IPS-15b (cell line): ENCODE data around the gene C1QA.
"Not testable (repeated sequence)": the region's sequence is repeated elsewhere in the genome, so short reads cannot be mapped to it uniquely, and the experiment has no call there.

Source experiments
- H3K27me3 ChIP-seq: one replicate; pipeline ENCODE4 v1.6.1; 2013; ENCODE audit warnings: low read length; ENCODE audit not compliant: control insufficient read depth, insufficient read depth
- H3K36me3 ChIP-seq: one replicate; pipeline ENCODE4 v1.6.1; 2013; ENCODE audit warnings: low read length; ENCODE audit not compliant: control insufficient read depth, insufficient read depth
- H3K4me1 ChIP-seq: one replicate; pipeline ENCODE4 v1.6.1; 2013; ENCODE audit warnings: mild to moderate bottlenecking, low read length; ENCODE audit not compliant: control insufficient read depth, insufficient read depth
- H3K4me3 ChIP-seq: one replicate; pipeline ENCODE4 v1.5.1; 2013; ENCODE audit warnings: low read depth, low read length
- H3K9ac ChIP-seq: one replicate; pipeline ENCODE4 v1.6.1; 2013; ENCODE audit warnings: low read depth, mild to moderate bottlenecking, low read length
- H3K9me3 ChIP-seq: one replicate; pipeline ENCODE4 v1.6.1; 2013; ENCODE audit warnings: mild to moderate bottlenecking, low read length; ENCODE audit not compliant: control insufficient read depth, insufficient read depth

C1QA gene

GRCh38 chr1:22665752-22666151, 29.3 kb downstream of the C1QA start:
- Histone ChIP-seq H3K36me3 (no peaks in the 10 kb centered on the region), H3K4me3 (no peak overlapping the region), H3K27me3 (no peaks in the 10 kb centered on the region), H3K9ac (no peak overlapping the region), H3K4me1 (no peaks in the 10 kb centered on the region), H3K9me3 (no peaks in the 10 kb centered on the region)

GRCh38 chr1:22666412-22666811, 30.0 kb downstream of the C1QA start:
- Histone ChIP-seq H3K36me3 (no peaks in the 10 kb centered on the region), H3K4me3 (no peak overlapping the region), H3K4me1 (no peaks in the 10 kb centered on the region), H3K27me3 (no peaks in the 10 kb centered on the region), H3K9me3 (no peaks in the 10 kb centered on the region), H3K9ac (no peak overlapping the region)

- H3K9me3 ChIP-seq, H3K4me3 ChIP-seq, H3K4me1 ChIP-seq, H3K36me3 ChIP-seq, H3K9ac ChIP-seq, H3K27me3 ChIP-seq: not testable (repeated sequence)
Observed at GRCh38 chr1:22668840-22669239, 32.4 kb downstream of the C1QA start.

GRCh38 chr1:22670352-22670975, 34.0 kb downstream of the C1QA start:
- no peaks in the 10 kb centered on the region for H3K36me3 ChIP-seq
- no peaks in the 10 kb centered on the region for H3K4me1 ChIP-seq
- H3K9me3 ChIP-seq = no peaks in the 10 kb centered on the region
- no peak overlapping the region for H3K9ac ChIP-seq
- H3K27me3 ChIP-seq = no peaks in the 10 kb centered on the region
- H3K4me3 ChIP-seq = no peak overlapping the region

- no peak overlapping the region for H3K4me3 ChIP-seq
- H3K36me3 ChIP-seq = no peaks in the 10 kb centered on the region
- H3K9me3 ChIP-seq = no peaks in the 10 kb centered on the region
- no peaks in the 10 kb centered on the region for H3K4me1 ChIP-seq
- no peak overlapping the region for H3K9ac ChIP-seq
- no peaks in the 10 kb centered on the region for H3K27me3 ChIP-seq
Observed at GRCh38 chr1:22671999-22672398, 35.6 kb downstream of the C1QA start.

- no peak overlapping the region for H3K9ac ChIP-seq
- no peaks in the 10 kb centered on the region for H3K36me3 ChIP-seq
- no peaks in the 10 kb centered on the region for H3K9me3 ChIP-seq
- no peak overlapping the region for H3K4me3 ChIP-seq
- peaks cover 5% of the 10 kb centered on the region for H3K4me1 ChIP-seq
- no peaks in the 10 kb centered on the region for H3K27me3 ChIP-seq
Observed at GRCh38 chr1:22673486-22674409, 37.3 kb downstream of the C1QA start.

- no peaks in the 10 kb centered on the region for H3K9me3 ChIP-seq
- peaks cover 5% of the 10 kb centered on the region for H3K4me1 ChIP-seq
- no peak overlapping the region for H3K9ac ChIP-seq
- no peak overlapping the region for H3K4me3 ChIP-seq
- H3K27me3 ChIP-seq = no peaks in the 10 kb centered on the region
- H3K36me3 ChIP-seq = no peaks in the 10 kb centered on the region
Observed at GRCh38 chr1:22674410-22674749, 38.0 kb downstream of the C1QA start.

GRCh38 chr1:22676151-22676550, 39.7 kb downstream of the C1QA start:
- H3K4me1 ChIP-seq, H3K36me3 ChIP-seq, H3K9me3 ChIP-seq, H3K27me3 ChIP-seq, H3K9ac ChIP-seq, H3K4me3 ChIP-seq: not testable (repeated sequence)

GRCh38 chr1:22676916-22677583, 40.6 kb downstream of the C1QA start:
- Histone ChIP-seq H3K4me1 (peaks cover 5% of the 10 kb centered on the region), H3K27me3 (no peaks in the 10 kb centered on the region)

GRCh38 chr1:22677931-22678896, 41.8 kb downstream of the C1QA start:
- H3K27me3 ChIP-seq = no peaks in the 10 kb centered on the region
- H3K4me3 ChIP-seq = no peak overlapping the region
- peaks cover 5% of the 10 kb centered on the region for H3K4me1 ChIP-seq
- no peaks in the 10 kb centered on the region for H3K9me3 ChIP-seq
- H3K36me3 ChIP-seq = no peaks in the 10 kb centered on the region
- no peak overlapping the region for H3K9ac ChIP-seq

More at GRCh38 chr1:22676916-22677583, 40.6 kb downstream of the C1QA start:
- Histone ChIP-seq H3K4me3 (no peak overlapping the region), H3K9ac (no peak overlapping the region), H3K36me3 (no peaks in the 10 kb centered on the region), H3K9me3 (no peaks in the 10 kb centered on the region)

GRCh38 chr1:22680726-22681125, 44.3 kb downstream of the C1QA start:
- no peaks in the 10 kb centered on the region for H3K9me3 ChIP-seq
- no peak overlapping the region for H3K9ac ChIP-seq
- H3K4me1 ChIP-seq = peaks cover 5% of the 10 kb centered on the region
- H3K36me3 ChIP-seq = no peaks in the 10 kb centered on the region
- no peak overlapping the region for H3K4me3 ChIP-seq
- H3K27me3 ChIP-seq = no peaks in the 10 kb centered on the region
